NCI-H1417 treated with DMSO at 0.1 percent for 48 hours (cell line): ENCODE data around the gene MBIP.
A peak's percentile ranks its signal among the peaks of the same experiment; 100 is the strongest.
"Not testable (repeated sequence)": the region's sequence is repeated elsewhere in the genome, so short reads cannot be mapped to it uniquely, and the experiment has no call there.

ENCODE experiments used
- DNase-seq: peaks from one replicate; lab custom pipeline; 2025; lab: John Stamatoyannopoulos, UW

The MBIP gene

GRCh38 chr14:36320200-36320896, at the start of gene MBIP:
TSS of gene MBIP (minus strand) at chr14:36320637. CDS start at chr14:36320588, 49 bp downstream.
- peak; percentile 90 for DNase-seq

GRCh38 chr14:36367985-36368774, 47.7 kb upstream of the MBIP start:
- no peak for DNase-seq

GRCh38 chr14:36365766-36366165, 45.3 kb upstream of the MBIP start:
- DNase-seq, result no peak

- no peak for DNase-seq
Observed at GRCh38 chr14:36363704-36364103, 43.3 kb upstream of the MBIP start.

- no peak for DNase-seq
Observed at GRCh38 chr14:36362648-36363047, 42.2 kb upstream of the MBIP start.

- DNase-seq, result no peak
Observed at GRCh38 chr14:36361210-36361853, 40.9 kb upstream of the MBIP start.

GRCh38 chr14:36356862-36357261, 36.4 kb upstream of the MBIP start:
- DNase-seq, result no peak

- DNase-seq, result peak; percentile 90
Observed at GRCh38 chr14:36346052-36346451, 25.6 kb upstream of the MBIP start.

GRCh38 chr14:36344211-36344610, 23.8 kb upstream of the MBIP start:
- no peak for DNase-seq

- not testable (repeated sequence) for DNase-seq
Observed at GRCh38 chr14:36341811-36342210, 21.4 kb upstream of the MBIP start.

GRCh38 chr14:36340276-36340890, 19.9 kb upstream of the MBIP start:
- DNase-seq, result no peak

- no peak for DNase-seq
Observed at GRCh38 chr14:36339816-36340215, 19.4 kb upstream of the MBIP start.

GRCh38 chr14:36333119-36333518, 12.7 kb upstream of the MBIP start:
- DNase-seq, result no peak

- not testable (repeated sequence) for DNase-seq
Observed at GRCh38 chr14:36327573-36327972, 7.1 kb upstream of the MBIP start.

- no peak for DNase-seq
Observed at GRCh38 chr14:36325853-36326252, 5.4 kb upstream of the MBIP start.

- no peak for DNase-seq
Observed at GRCh38 chr14:36324897-36325296, 4.5 kb upstream of the MBIP start.

- no peak for DNase-seq
Observed at GRCh38 chr14:36320897-36321381, 502 bp upstream of the MBIP start.

GRCh38 chr14:36319899-36320199, 588 bp downstream of the MBIP start:
- no peak for DNase-seq

GRCh38 chr14:36317650-36318049, 2.8 kb downstream of the MBIP start:
- no peak for DNase-seq

GRCh38 chr14:36316131-36316530, 4.3 kb downstream of the MBIP start:
- DNase-seq, result peak; percentile 81

GRCh38 chr14:36315159-36315853, 5.1 kb downstream of the MBIP start:
- DNase-seq, result no peak

GRCh38 chr14:36313898-36314297, 6.5 kb downstream of the MBIP start:
- no peak for DNase-seq
